K562 (cell line): ENCODE measurements around the gene RBL1. TPM values are rescaled to one million over a fixed set of nuclear protein-coding genes. Genes with fewer than 3 reads are reported as not detected.

Experiments used
- ATAC-seq: fragments of 200-7000 bp; cut with Tn5 transposase; 3 replicates; pipeline ENCODE4 v1.9.1; 2020; ENCODE audit warnings: moderate library complexity
- BruUV-seq: library from RNA; stranded (reverse); fragments of 400-500 nt; replicated peaks from 2 replicates; lab custom pipeline; 2021; lab: Mats Ljungman, UMichigan
- CTCF ChIA-PET: fragments of 300-600 bp; formaldehyde crosslinking; extraction: SDS; loops from one replicate; lab custom pipeline; 2021; ENCODE audit warnings: low intra/inter-chr PET ratio; lab: Yijun Ruan, JAX
- POLR2A ChIA-PET: fragments of 300-600, 350-650 bp; sonication (Branson Sonifier 250); formaldehyde crosslinking; extraction: SDS; loops from one replicate; lab custom pipeline; 2021; ENCODE audit warnings: antibody characterized with exemption, inconsistent platforms; lab: Yijun Ruan, JAX
- DNase-seq, 4 experiments: peaks; one replicate each; pipeline versions ENCODE4 v3.0.0 to v3.0.0-alpha.2; 2011 to 2018; ENCODE audit warnings: low spot score in 3 of 4, mixed read lengths in 3 of 4; ENCODE audit errors: extremely low read depth in 1 of 4
- FAIRE-seq: peaks from 2 replicates; lab custom pipeline; 2011; peaks lifted over from hg19 to GRCh38; lab: Jason Lieb, UNC
- H2AFZ ChIP-seq: 2 replicates; pipeline ENCODE4 v1.6.0; 2011; ENCODE audit warnings: low read depth, low read length, control low read depth, inconsistent platforms
- H3K27ac ChIP-seq: fragments of 200-600 bp; 3 replicates; pipeline ENCODE4 v1.8.0; 2011; ENCODE audit warnings: low read depth, mild to moderate bottlenecking, control low read depth, inconsistent platforms, low read length, moderate library complexity, mixed read lengths; ENCODE audit errors: extremely low read depth
- H3K27me3 ChIP-seq, 2 experiments: fragments of 300-600 bp in 1 of 2; 2 replicates in 1 of 2; 3 replicates in 1 of 2; pipeline versions ENCODE4 v1.6.0 to v1.8.0; 2011; ENCODE audit warnings: inconsistent platforms in 2 of 2, low read length in 2 of 2, mild to moderate bottlenecking in 1 of 2, mixed read lengths in 1 of 2, moderate library complexity in 1 of 2; ENCODE audit not compliant: control insufficient read depth in 2 of 2, insufficient read depth in 2 of 2
- H3K36me3 ChIP-seq: fragments of 300-600 bp; 3 replicates; pipeline ENCODE4 v1.8.0; 2011; ENCODE audit warnings: mild to moderate bottlenecking, low read length, inconsistent platforms; ENCODE audit not compliant: control insufficient read depth, insufficient read depth
- H3K4me1 ChIP-seq, 2 experiments: fragments of 200-600 bp in 1 of 2; replicated peaks in 1 of 2; 2 replicates in 1 of 2; 3 replicates in 1 of 2; pipeline versions ENCODE4 v1.5.1 to v1.8.0; 2011; ENCODE audit warnings: inconsistent platforms in 2 of 2, low read length in 2 of 2, mild to moderate bottlenecking in 1 of 2, mixed read lengths in 1 of 2, moderate library complexity in 1 of 2; ENCODE audit not compliant: control insufficient read depth in 2 of 2, insufficient read depth in 2 of 2
- H3K4me2 ChIP-seq: 2 replicates; pipeline ENCODE4 v1.6.1; 2011; ENCODE audit warnings: low read length, control low read depth, inconsistent platforms, mixed read lengths; ENCODE audit not compliant: insufficient read depth
- H3K4me3 ChIP-seq: fragments of 200-600 bp; sonication (generic), shearing (Covaris generic); 2 replicates; pipeline ENCODE4 v1.5.1; 2016; ENCODE audit warnings: control low read depth, inconsistent platforms
- H3K79me2 ChIP-seq: fragments of 200-600 bp; 3 replicates; pipeline ENCODE4 v1.8.0; 2011; ENCODE audit warnings: low read length, inconsistent platforms; ENCODE audit not compliant: control insufficient read depth, insufficient read depth
- H3K9ac ChIP-seq, 2 experiments: 2 replicates each; pipeline versions ENCODE4 v1.6.0 to v1.6.1; 2011; ENCODE audit warnings: low read depth in 2 of 2, low read length in 2 of 2, control low read depth in 1 of 2, inconsistent platforms in 1 of 2, mild to moderate bottlenecking in 1 of 2, mixed read lengths in 1 of 2; ENCODE audit not compliant: insufficient read depth in 1 of 2
- H3K9me1 ChIP-seq: one replicate; pipeline ENCODE4 v1.6.0; 2011; ENCODE audit warnings: inconsistent platforms, mild to moderate bottlenecking, low read length, moderate library complexity; ENCODE audit not compliant: control insufficient read depth, insufficient read depth
- H3K9me3 ChIP-seq: replicated peaks from 2 replicates; pipeline ENCODE4 v1.5.1; 2011; ENCODE audit warnings: low read depth, low read length, inconsistent platforms; ENCODE audit not compliant: control insufficient read depth, insufficient read depth
- H4K20me1 ChIP-seq: replicated peaks from 2 replicates; pipeline ENCODE4 v1.6.1; 2011; ENCODE audit warnings: low read length, inconsistent platforms, mixed read lengths; ENCODE audit not compliant: control insufficient read depth, insufficient read depth
- CTCF ChIP-seq, 3 experiments: IDR thresholded peaks in 2 of 3; conservative IDR thresholded peaks in 1 of 3; 2 replicates each; pipeline ENCODE4 v1.5.1; 2011 to 2012; ENCODE audit warnings: low read length in 3 of 3, mild to moderate bottlenecking in 3 of 3, control low read depth in 2 of 3, improper control_type of control experiment in 1 of 3, inconsistent platforms in 1 of 3, low read depth in 1 of 3, mixed read lengths in 1 of 3, moderate library complexity in 1 of 3; ENCODE audit not compliant: insufficient read depth in 2 of 3
- E2F6 ChIP-seq, 2 experiments: IDR thresholded peaks; 2 replicates each; pipeline ENCODE4 v1.6.1; 2011; ENCODE audit warnings: borderline replicate concordance in 1 of 2, control low read depth in 1 of 2, low read depth in 1 of 2, low read length in 1 of 2, mild to moderate bottlenecking in 1 of 2, mixed read lengths in 1 of 2, moderate library complexity in 1 of 2; ENCODE audit not compliant: insufficient read depth in 1 of 2, insufficient read length in 1 of 2, poor library complexity in 1 of 2, severe bottlenecking in 1 of 2; ENCODE audit errors: extremely low read depth in 1 of 2
- HMG20A ChIP-seq: fragments of 450-650 bp; formaldehyde crosslinking; conservative IDR thresholded peaks from 2 replicates; pipeline ENCODE4 v1.4.0; 2020; ENCODE audit warnings: mild to moderate bottlenecking, mixed read lengths
- MTA3 ChIP-seq: fragments of 450-650 bp; formaldehyde crosslinking; IDR thresholded peaks from 2 replicates; pipeline ENCODE4 v1.6.1; 2017; ENCODE audit warnings: mild to moderate bottlenecking, borderline replicate concordance
- NFXL1 ChIP-seq: fragments of 450-650 bp; formaldehyde crosslinking; IDR thresholded peaks from 2 replicates; pipeline ENCODE4 v1.4.0; 2021; ENCODE audit warnings: mild to moderate bottlenecking
- PHF21A ChIP-seq: fragments of 450-650 bp; IDR thresholded peaks from 2 replicates; pipeline ENCODE4 v1.6.1; 2017; ENCODE audit warnings: low read depth, borderline replicate concordance
- PML ChIP-seq: IDR thresholded peaks from 2 replicates; pipeline ENCODE4 v1.6.1; 2012; ENCODE audit warnings: low read length, inconsistent platforms
- POLR2B ChIP-seq: fragments of 450-650 bp; IDR thresholded peaks from 2 replicates; pipeline ENCODE4 v1.6.1; 2018; ENCODE audit warnings: low read depth; ENCODE audit not compliant: partially characterized antibody
- RBBP5 ChIP-seq: fragments of 200-600 bp; sonication (generic); IDR thresholded peaks from 2 replicates; pipeline ENCODE4 v1.6.1; 2012; ENCODE audit warnings: borderline replicate concordance, mild to moderate bottlenecking, low read length, control low read depth, inconsistent platforms; ENCODE audit not compliant: insufficient read depth, poor library complexity, severe bottlenecking
- ZKSCAN1 ChIP-seq: fragments of 150-350 bp; IDR thresholded peaks from 2 replicates; pipeline ENCODE4 v1.6.1; 2016; ENCODE audit warnings: low read depth, low read length
- ZNF282 ChIP-seq: sonication (generic); formaldehyde crosslinking; IDR thresholded peaks from 2 replicates; pipeline ENCODE4 v1.8.1; 2023; ENCODE audit warnings: missing genetic modification reagents
- ZNF707 ChIP-seq: fragments of 250-450 bp; sonication (Bioruptor Pico); conservative IDR thresholded peaks from 2 replicates; pipeline ENCODE4 v1.8.0; 2022; ENCODE audit warnings: inconsistent platforms, mild to moderate bottlenecking, moderate library complexity
- WGBS: fragments of 100-300 bp; shearing (Covaris generic); methylation state at CpG from one replicate; pipeline ENCODE4 v1.1.6; 2016; ENCODE audit warnings: low coverage, mixed read lengths; ENCODE audit not compliant: insufficient coverage; ENCODE audit errors: missing lambda C conversion rate; 5-methylcytosine and 5-hydroxymethylcytosine counted together
- in situ Hi-C: fragments of 300-500 bp; cut with MboI; formaldehyde crosslinking; loops from 4 replicates; pipeline ENCODE4 v1.15.0; 2018; ENCODE audit warnings: inconsistent platforms, mixed read lengths
- intact Hi-C: fragments of 100-400 bp; cut with micrococcal nuclease; formaldehyde crosslinking; loops from 2 replicates; pipeline ENCODE4 v1.14.2; 2022
- polyA plus RNA-seq, 8 experiments: library from polyadenylated mRNA; depleted of rRNA in 4 of 8; stranded (reverse) in 5 of 8; unstranded in 3 of 8; fragments of >200 nt; fragmentation: Nextera tagmentation in 2 of 8; fragmentation: Illumina TruSeq in 1 of 8; extraction: Ambion mirVana in 2 of 8; extraction: Trizol in 1 of 8; gene quantifications; 2 replicates each; pipeline versions ENCODE4 v1.2.1 to v1.2.3, GENCODE V29; 2011 to 2014; ENCODE audit warnings: inconsistent platforms in 1 of 8, missing spikeins in 1 of 8
- total RNA-seq, 7 experiments: library from RNA; depleted of rRNA in 6 of 7; stranded (reverse); fragments of >200 nt in 6 of 7; fragmentation: Illumina TruSeq in 2 of 7; extraction: Trizol in 2 of 7; gene quantifications; 2 replicates each; pipeline versions ENCODE4 v1.2.1 to v1.2.3, GENCODE V29; 2011 to 2021; ENCODE audit warnings: low replicate concordance in 1 of 7
- TF ChIP-seq, protein P1 (sequence below): fragments of 450-650 bp; IDR thresholded peaks from 2 replicates; pipeline ENCODE4 v1.6.1; 2016

Gene RBL1
- total and polyA plus RNA-seq, 9 of the 15 experiments (the other 6 are each of a cell fraction or from before 2014, with no cell fraction given), result 4.0 to 25.9 (median 15.6) TPM

- no peak for TF ChIP-seq HMG20A (CRISPR knock-in tag)
- TF ChIP-seq E2F6 (IDR thresholded peaks at IDR 0.05; ENCODE audit: borderline replicate concordance in 1 of 2, extremely low read depth in 1 of 2, insufficient read depth in 1 of 2, insufficient read length in 1 of 2, low read depth in 1 of 2, low read length in 1 of 2, poor library complexity in 1 of 2, severe bottlenecking in 1 of 2), result peak in 1 of 2 experiments; percentile 1
- no peak for TF ChIP-seq ZNF707 (CRISPR knock-in tag)
- TF ChIP-seq PHF21A, result no peak
Observed at GRCh38 chr20:36951979-36952738, 143.6 kb downstream of the RBL1 start (continued).

DNA sequence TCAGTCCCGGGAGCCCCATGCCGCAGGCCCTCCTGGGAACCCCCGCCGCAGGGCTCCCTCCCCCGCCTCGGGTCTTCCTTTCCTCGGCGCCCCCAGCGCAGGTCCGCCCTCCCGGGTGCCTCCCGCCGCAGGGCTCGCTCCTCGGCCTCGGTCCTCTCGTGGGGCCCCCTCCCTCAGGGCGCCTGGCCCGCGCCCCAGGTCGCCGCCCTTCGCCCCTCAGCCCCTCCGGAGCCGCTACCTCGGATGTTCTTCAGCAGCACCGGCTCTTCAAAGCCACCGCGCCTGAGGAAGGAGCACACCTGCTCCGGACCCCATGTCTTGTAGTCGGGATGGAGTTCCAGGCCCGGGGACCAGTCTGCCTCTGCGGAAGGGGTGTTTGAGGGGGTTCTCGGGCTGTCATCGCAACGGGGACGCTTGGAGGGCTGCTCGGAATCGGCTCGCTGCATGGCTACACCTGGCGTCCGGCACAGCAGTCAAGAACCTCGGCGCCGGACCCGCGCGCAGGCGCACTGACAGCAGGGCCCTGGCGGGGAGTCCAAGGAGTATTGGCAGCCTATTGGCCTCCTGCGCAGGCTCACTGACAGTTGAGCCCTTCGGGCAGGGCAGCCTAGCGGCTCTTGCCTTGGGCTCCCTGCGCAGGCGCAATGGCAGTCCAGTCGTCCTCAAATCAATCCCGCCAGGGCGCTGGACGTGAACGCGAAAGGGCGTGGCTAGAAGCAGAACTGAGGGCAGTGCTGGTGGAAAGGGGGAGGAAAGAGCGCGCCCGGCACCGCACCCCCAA, 144.4 kb downstream of the RBL1 start, which contains the start of gene SAMHD1:
Gene SAMHD1 (minus strand): TSS at position 511 of the 781 bp plus-strand sequence. CDS start 65 bp downstream, at position 446.
- in situ Hi-C loops (no loop called here), intact Hi-C loops (loop anchor here (5.0 kb wide), 1 partner anchor 379 kb away; the partner anchor contains the start of gene TGIF2)
- ATAC-seq (peak; percentile 98), DNase-seq (peak; percentile 99 to 100 (median 100)), FAIRE-seq (peak; percentile 96)
- peak within 1 kb of the TSS; percentile 61 to 98 for H3K9ac ChIP-seq
- H3K79me2 ChIP-seq, result peaks cover 6% of the 10 kb centered on the region; the same call in 2 of the 3 replicates
- ChIA-PET CTCF (interaction anchor here (0.7 kb wide), 1 partner anchor 205 kb away, joined by 4 read pairs; no protein-coding TSS in a partner anchor), POLR2A (interaction anchor here (1.9 kb wide), 1 partner anchor 14 kb away, joined by 4 read pairs; no protein-coding TSS in a partner anchor)
- no peaks in the 10 kb centered on the region for H3K9me1 ChIP-seq
- H3K4me1 ChIP-seq, result peaks cover 17 to 19% of the 10 kb centered on the region in 2 experiments; a peak in 4 of 5 replicates
- H3K27me3 ChIP-seq, result no peaks in the 10 kb centered on the region
- H3K4me3 ChIP-seq, result peak within 1 kb of the TSS; percentile 83
- under 1% methylated on average over 53 of the region's 66 CpGs for WGBS
- H4K20me1 ChIP-seq, result no peaks in the 10 kb centered on the region
- H3K9me3 ChIP-seq, result no peaks in the 10 kb centered on the region
- H3K4me2 ChIP-seq, result peak within 1 kb of the TSS; percentile 90
- peak within 1 kb of the TSS; percentile 99 for H2AFZ ChIP-seq
- H3K36me3 ChIP-seq, result peaks cover 4% of the 10 kb centered on the region; the same call in 2 of the 3 replicates
- H3K27ac ChIP-seq, result peak within 1 kb of the TSS; percentile 69
- BruUV-seq, result no TSS peak
- TF ChIP-seq, protein P1, sequence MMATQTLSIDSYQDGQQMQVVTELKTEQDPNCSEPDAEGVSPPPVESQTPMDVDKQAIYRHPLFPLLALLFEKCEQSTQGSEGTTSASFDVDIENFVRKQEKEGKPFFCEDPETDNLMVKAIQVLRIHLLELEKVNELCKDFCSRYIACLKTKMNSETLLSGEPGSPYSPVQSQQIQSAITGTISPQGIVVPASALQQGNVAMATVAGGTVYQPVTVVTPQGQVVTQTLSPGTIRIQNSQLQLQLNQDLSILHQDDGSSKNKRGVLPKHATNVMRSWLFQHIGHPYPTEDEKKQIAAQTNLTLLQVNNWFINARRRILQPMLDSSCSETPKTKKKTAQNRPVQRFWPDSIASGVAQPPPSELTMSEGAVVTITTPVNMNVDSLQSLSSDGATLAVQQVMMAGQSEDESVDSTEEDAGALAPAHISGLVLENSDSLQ, result peak; percentile 82
- TF ChIP-seq CTCF (IDR thresholded peaks at IDR 0.05 in 2 of 3, conservative IDR thresholded peaks at IDR 0.05 in 1 of 3; ENCODE audit: insufficient read depth in 2 of 3, low read depth in 1 of 3, low read length in 3 of 3) (0 out of 6 replicates have a peak, but pooled peaks of 1 of the 3 experiments have one; percentile 10), ZNF282 (CRISPR knock-in tag) (no peak), ZKSCAN1 (peak; percentile 69; the same call in 1 of the 2 replicates), RBBP5 (peak; percentile 68), PML (peak; percentile 61; the same call in 1 of the 2 replicates), NFXL1 (CRISPR knock-in tag) (no peak), MTA3 (0 out of 2 replicates have a peak, but pooled peaks have one; percentile 20), POLR2B (peak; percentile 97)
